ENCODE data around the gene CIAO3. TPM values are rescaled to one million over a fixed set of nuclear protein-coding genes. Genes with fewer than 3 reads are reported as not detected.
A peak's percentile ranks its signal among the peaks of the same experiment; 100 is the strongest.

The CIAO3 gene
- total RNA-seq, 1 experiment from 2014 or later = 21.9 TPM

GRCh38 chr16:716768-717325 is 23.9 kb downstream of the CIAO3 start:
- no peak overlapping the region for H2BK5ac ChIP-seq (ENCODE audit: insufficient read length, low read length)
- no peak overlapping the region for H3K4me2 ChIP-seq (ENCODE audit: insufficient read depth, insufficient read length, low read length)
- no peak overlapping the region for H2AFZ ChIP-seq (ENCODE audit: low read length)
- no peaks in the 10 kb centered on the region for H4K20me1 ChIP-seq (ENCODE audit: control insufficient read depth, insufficient read depth, insufficient read length)
- no peak overlapping the region for H3K14ac ChIP-seq (ENCODE audit: insufficient read depth, low read length)
- peaks cover 10% of the 10 kb centered on the region for H3K23me2 ChIP-seq (ENCODE audit: insufficient read length, low read depth, low read length, poor library complexity, severe bottlenecking)
- H3K36me3 Mint-ChIP-seq (ENCODE audit: insufficient read depth in 1 of 3, low read depth in 3 of 3) = no peaks in the 10 kb centered on the region
- no peaks in the 10 kb centered on the region for H3K79me1 ChIP-seq (ENCODE audit: insufficient read depth, low read depth, low read length, poor library complexity, severe bottlenecking)
- no peaks in the 10 kb centered on the region for H3K4me1 ChIP-seq (ENCODE audit: insufficient read depth, low read length)
- no peak overlapping the region for H3T11ph ChIP-seq (ENCODE audit: low read length)
- no CpG with 5 or more reads among the region's 29 CpGs for WGBS (ENCODE audit: extremely low coverage, insufficient read length, low lambda C conversion rate)
- H3K27ac Mint-ChIP-seq = no peak overlapping the region
- H3K27me3 Mint-ChIP-seq (ENCODE audit: low read depth) = peaks cover 48% of the 10 kb centered on the region
- H2AK5ac ChIP-seq (ENCODE audit: insufficient read length, low read length) = no peak overlapping the region
- H3K27me3 ChIP-seq (ENCODE audit: insufficient read depth, low read length) = no peaks in the 10 kb centered on the region; the same call in 1 of the 2 replicates
- DNase-seq = no peak
- no peak overlapping the region for H4K5ac ChIP-seq (ENCODE audit: insufficient read length, low read depth, low read length)
- no peaks in the 10 kb centered on the region for H3K9me3 ChIP-seq (ENCODE audit: control insufficient read depth, low read depth, low read length)
- peaks cover 17 to 31% of the 10 kb centered on the region in 2 experiments for H3K4me1 Mint-ChIP-seq
- H3K27ac ChIP-seq (ENCODE audit: insufficient read length, low read depth, low read length) = no peak overlapping the region
- no peak overlapping the region for H2BK12ac ChIP-seq (ENCODE audit: insufficient read length, low read depth, low read length)
- no peak for TF ChIP-seq CTCF (conservative IDR thresholded peaks at IDR 0.05)
- H3K9ac ChIP-seq (ENCODE audit: extremely low read depth, insufficient read length, low read length) = no peak overlapping the region
- no peak overlapping the region for H2BK120ac ChIP-seq (ENCODE audit: low read depth, low read length, poor library complexity, severe bottlenecking)
- H3K4me3 Mint-ChIP-seq = peak overlapping the region in 1 of 2 experiments; percentile 78; a peak in 1 of 5 replicates
- H3K18ac ChIP-seq (ENCODE audit: insufficient read length, low read depth, low read length) = no peak overlapping the region
- no peak overlapping the region for H3K56ac ChIP-seq (ENCODE audit: insufficient read length, low read depth, low read length)
- H3K9me3 Mint-ChIP-seq = no peaks in the 10 kb centered on the region; a peak in 1 of 5 replicates
- H2BK20ac ChIP-seq (ENCODE audit: low read depth, low read length, poor library complexity, severe bottlenecking) = no peak overlapping the region
- H3K79me2 ChIP-seq (ENCODE audit: insufficient read depth, low read length) = no peaks in the 10 kb centered on the region
- no peak overlapping the region for H4K8ac ChIP-seq (replicated peaks; ENCODE audit: insufficient read length, low read depth, low read length)
- no peak overlapping the region for H2BK15ac ChIP-seq (ENCODE audit: low read depth, low read length)
- H4K91ac ChIP-seq (ENCODE audit: insufficient read length, low read depth, low read length) = no peak overlapping the region
- H3K4ac ChIP-seq (ENCODE audit: low read depth, low read length) = no peak overlapping the region
- no peak overlapping the region for H3K23ac ChIP-seq (ENCODE audit: insufficient read length, low read depth, low read length)

All from H9 (cell line).